Heart left ventricle (tissue), 16 donors: ENCODE data around the gene SQOR. TPM values are rescaled to one million over a fixed set of nuclear protein-coding genes. Genes with fewer than 3 reads are reported as not detected.

Experiments used
- ATAC-seq, 4 donors: fragments of 200-7000 bp; cut with Tn5 transposase; one replicate each; pipeline ENCODE4 v1.9.1; 2020 to 2022; ENCODE audit warnings: moderate library complexity in 4 of 4, mild to moderate bottlenecking in 3 of 4, moderate number of reproducible peaks in 1 of 4
- DNase-seq, 5 donors: peaks; one replicate each; pipeline ENCODE4 v3.0.0-alpha.2; 2020
- H3K27ac ChIP-seq, 12 donors: fragments of 200-600 bp; sonication (generic) in 4 of 12; one replicate each; pipeline versions ENCODE4 v1.5.0 to v1.8.0; 2016 to 2022; ENCODE audit warnings: mild to moderate bottlenecking in 2 of 12
- H3K27me3 ChIP-seq, 9 donors: fragments of 200-600 bp; sonication (generic) in 2 of 9; one replicate each; pipeline versions ENCODE4 v1.5.1 to v1.8.0; 2016 to 2022; ENCODE audit warnings: mild to moderate bottlenecking in 3 of 9
- H3K36me3 ChIP-seq, 9 donors: fragments of 200-600 bp; sonication (generic) in 2 of 9; one replicate each; pipeline versions ENCODE4 v1.5.0 to v1.8.0; 2018 to 2022; ENCODE audit warnings: mild to moderate bottlenecking in 2 of 9
- H3K4me1 ChIP-seq, 12 donors: fragments of 200-600 bp; sonication (generic) in 4 of 12; one replicate each; pipeline versions ENCODE4 v1.5.0 to v1.8.0; 2016 to 2022; ENCODE audit warnings: mild to moderate bottlenecking in 3 of 12
- H3K4me3 ChIP-seq, 12 donors: fragments of 200-600 bp; sonication (generic) in 4 of 12; one replicate each; pipeline versions ENCODE4 v1.5.0 to v1.8.0; 2017 to 2022; ENCODE audit warnings: mild to moderate bottlenecking in 9 of 12, moderate library complexity in 4 of 12
- H3K9me3 ChIP-seq, 12 donors: fragments of 200-600 bp; sonication (generic) in 4 of 12; one replicate each; pipeline versions ENCODE4 v1.5.0 to v1.8.0; 2016 to 2022; ENCODE audit warnings: mild to moderate bottlenecking in 1 of 12
- POLR2A ChIP-seq, 2 donors: fragments of 450-650 bp; IDR thresholded peaks; one replicate each; pipeline ENCODE4 v1.6.1; 2017; ENCODE audit warnings: antibody characterized with exemption in 2 of 2, mild to moderate bottlenecking in 2 of 2, moderate library complexity in 2 of 2
- WGBS, 4 donors: extraction: QIAGEN DNeasy Blood & Tissue Kit in 2 of 4; methylation state at CpG; one replicate each; pipeline versions ENCODE4 v1.1.5 to v1.1.7; 2013 to 2018; 5-methylcytosine and 5-hydroxymethylcytosine counted together
- intact Hi-C, 10 donors: fragments of 100-400 bp; cut with DNase I; formaldehyde crosslinking; loops; one replicate each; pipeline versions ENCODE4 v1.11.1 to v1.14.2; 2022
- polyA plus RNA-seq, 2 donors: library from polyadenylated mRNA; stranded (reverse); fragments of 200-250 nt; gene quantifications; one replicate each; pipeline ENCODE4 v1.2.3, GENCODE V29; 2013
- total RNA-seq, 9 donors: library from RNA; depleted of rRNA in 2 of 9; stranded (reverse); fragments of >200 nt in 2 of 9; fragmentation: NEBNext Ultra II Directional in 3 of 9; extraction: Animal tissue kit (Norgen Biotek cat#: 25700) in 3 of 9; gene quantifications; one replicate each; pipeline versions ENCODE4 v1.1.0 to v1.2.4, GENCODE V29; 2016 to 2023
- TF ChIP-seq, protein P1 (sequence below), 12 donors: fragments of 200-600 bp; sonication (generic) in 4 of 12; IDR thresholded peaks; one replicate each; pipeline versions ENCODE4 v1.5.0 to v1.8.0; 2018 to 2022; ENCODE audit warnings: antibody characterized with exemption in 12 of 12, mild to moderate bottlenecking in 5 of 12
- donor health status: ischemic (EF 13 %, LVEDD 7.1; RV severe dilation, severe dysfunction).
- donor health status: healthy with polysubstance abuse.
- donor health status: DM: no; HTN: yes; CAD: no.
- donor health status: DM: no; HTN: no; CAD: no.
- donor health status: ischemic (EF 25% LVEDD 6.9; RV normal size, moderate dysfunction).
- donor health status: ischemic (EF 25% LVEDD 5.7; RV mildly dilated, moderate dysfunction).
- donor health status: healthy.
- donor health status: DM: yes; HTN: yes; CAD: no.
- donor health status: ischemic (EF 35%, LVEDD 5.7; RV mildly dilated, moderate dysfunction).
- donor health status: nonischemic (EF 11% LVEDD 7.7; RV severe dilation, severe dysfunction).
- donor health status: DM: yes; HTN: yes; CAD: no.
- donor health status: PGD.
- donor health status: ischemic (EF 29% LVEDD 5.4; RV normal size, mild dysfunction).
- donor health status: nonischemic (EF 23%, LVEDD 6.1; RV moderate dilation, normal function).

The SQOR gene
- total and polyA plus RNA-seq, 11 donors: 9.5 to 60.9 (median 17.5) TPM

DNA sequence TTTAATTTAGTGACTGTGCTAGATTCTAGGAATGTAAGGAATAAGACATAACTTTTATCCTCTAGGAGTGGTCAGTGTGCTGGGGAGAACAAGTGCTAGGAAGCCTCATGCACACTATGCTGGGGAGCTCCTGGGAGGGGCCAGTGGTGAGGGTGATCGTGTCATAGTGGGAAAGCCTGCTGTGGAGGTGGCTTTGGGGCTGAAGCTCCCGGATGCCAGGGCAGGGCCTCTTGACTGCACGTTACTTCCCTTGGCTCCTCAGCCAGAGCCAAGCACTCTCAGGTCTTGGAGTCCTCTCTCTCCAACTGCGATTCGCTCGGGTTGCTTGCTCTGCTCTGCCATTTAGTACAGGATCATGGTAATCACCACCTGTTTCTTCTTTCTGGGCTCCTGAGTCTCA is 33.6 kb downstream of the SQOR start:
- WGBS, 4 donors: 86 to 93% (median 91%) methylated on average over 6 of the region's 6 CpGs

DNA sequence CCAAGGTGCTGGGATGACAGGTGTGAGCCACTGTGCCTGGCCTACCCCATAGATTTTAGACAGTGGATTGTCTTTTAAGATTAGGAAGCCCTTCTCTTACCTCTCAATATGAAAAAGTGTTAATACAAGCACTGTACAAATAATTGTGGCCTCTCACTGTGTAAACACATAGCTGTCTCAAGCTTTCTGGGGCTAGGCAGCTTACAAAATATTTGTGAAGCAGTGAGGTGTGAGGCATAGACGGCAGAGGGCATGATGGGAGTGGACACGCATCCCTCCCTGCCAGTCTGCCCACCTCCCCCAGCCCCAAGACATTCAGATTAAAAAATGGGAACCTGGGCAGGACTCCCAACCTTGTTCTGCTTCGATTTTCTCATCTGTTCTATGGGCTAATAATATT is 34.6 kb downstream of the SQOR start:
- Histone ChIP-seq H3K4me1 (peaks cover 0 to 4% (median 0%) of the 10 kb centered on the region in 12 donors), H3K27me3 (no peaks in the 10 kb centered on the region), H3K4me3 (no peak overlapping the region), H3K9me3 (no peaks in the 10 kb centered on the region), H3K27ac (no peak overlapping the region), H3K36me3 (peaks cover 0 to 87% (median 54%) of the 10 kb centered on the region in 9 donors)
- DNase-seq: no peak
- 77 to 85% (median 80%) methylated on average over 3 of the region's 3 CpGs for WGBS, 4 donors
- intact Hi-C loops: no loop called here
- TF ChIP-seq, protein P1, sequence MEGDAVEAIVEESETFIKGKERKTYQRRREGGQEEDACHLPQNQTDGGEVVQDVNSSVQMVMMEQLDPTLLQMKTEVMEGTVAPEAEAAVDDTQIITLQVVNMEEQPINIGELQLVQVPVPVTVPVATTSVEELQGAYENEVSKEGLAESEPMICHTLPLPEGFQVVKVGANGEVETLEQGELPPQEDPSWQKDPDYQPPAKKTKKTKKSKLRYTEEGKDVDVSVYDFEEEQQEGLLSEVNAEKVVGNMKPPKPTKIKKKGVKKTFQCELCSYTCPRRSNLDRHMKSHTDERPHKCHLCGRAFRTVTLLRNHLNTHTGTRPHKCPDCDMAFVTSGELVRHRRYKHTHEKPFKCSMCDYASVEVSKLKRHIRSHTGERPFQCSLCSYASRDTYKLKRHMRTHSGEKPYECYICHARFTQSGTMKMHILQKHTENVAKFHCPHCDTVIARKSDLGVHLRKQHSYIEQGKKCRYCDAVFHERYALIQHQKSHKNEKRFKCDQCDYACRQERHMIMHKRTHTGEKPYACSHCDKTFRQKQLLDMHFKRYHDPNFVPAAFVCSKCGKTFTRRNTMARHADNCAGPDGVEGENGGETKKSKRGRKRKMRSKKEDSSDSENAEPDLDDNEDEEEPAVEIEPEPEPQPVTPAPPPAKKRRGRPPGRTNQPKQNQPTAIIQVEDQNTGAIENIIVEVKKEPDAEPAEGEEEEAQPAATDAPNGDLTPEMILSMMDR (IDR thresholded peaks at IDR 0.05): no peak
- no peak for TF ChIP-seq POLR2A (IDR thresholded peaks at IDR 0.05)
- ATAC-seq: no peak

More for the DNA sequence above, 33.6 kb downstream of the SQOR start:
- H3K36me3 ChIP-seq: peaks cover 0 to 87% (median 54%) of the 10 kb centered on the region in 9 donors
- H3K27ac ChIP-seq: no peak overlapping the region
- intact Hi-C loops: no loop called here
- no peak for TF ChIP-seq POLR2A (IDR thresholded peaks at IDR 0.05)
- TF ChIP-seq, protein P1 (IDR thresholded peaks at IDR 0.05): no peak
- ATAC-seq (no peak), DNase-seq (no peak)
- H3K9me3 ChIP-seq: no peaks in the 10 kb centered on the region
- H3K4me3 ChIP-seq: no peak overlapping the region
- peaks cover 0 to 4% (median 0%) of the 10 kb centered on the region in 12 donors for H3K4me1 ChIP-seq
- H3K27me3 ChIP-seq: no peaks in the 10 kb centered on the region

DNA sequence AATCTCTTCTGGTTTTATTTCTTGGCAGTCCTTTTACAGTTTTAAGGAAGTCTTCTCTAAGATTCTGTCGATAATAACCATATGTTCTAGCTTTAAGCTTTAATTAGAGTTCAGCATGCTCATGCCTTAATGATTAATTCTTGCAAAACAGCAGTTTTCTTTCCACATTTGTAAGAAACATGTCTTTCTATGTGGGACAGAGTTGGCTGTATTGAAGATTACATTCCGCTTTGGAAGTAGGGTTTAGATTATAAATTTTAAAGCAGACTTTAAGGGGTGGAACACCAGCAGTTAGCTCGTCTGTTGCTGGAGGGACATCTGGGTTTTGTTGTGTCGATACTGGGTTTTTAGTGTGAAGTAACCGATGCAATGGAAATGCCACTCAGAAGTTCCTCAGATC is 35.3 kb downstream of the SQOR start:
- H3K4me3 ChIP-seq: no peak overlapping the region
- TF ChIP-seq POLR2A (IDR thresholded peaks at IDR 0.05): no peak
- TF ChIP-seq, protein P1 (IDR thresholded peaks at IDR 0.05): no peak
- intact Hi-C loops: no loop called here
- DNase-seq (no peak), ATAC-seq (no peak)
- peaks cover 0 to 87% (median 61%) of the 10 kb centered on the region in 9 donors for H3K36me3 ChIP-seq
- peaks cover 0 to 4% (median 0%) of the 10 kb centered on the region in 12 donors for H3K4me1 ChIP-seq
- WGBS, 4 donors: 66 to 73% (median 71%) methylated on average over 5 of the region's 5 CpGs
- H3K27me3 ChIP-seq: no peaks in the 10 kb centered on the region
- H3K9me3 ChIP-seq: no peaks in the 10 kb centered on the region
- no peak overlapping the region for H3K27ac ChIP-seq

DNA sequence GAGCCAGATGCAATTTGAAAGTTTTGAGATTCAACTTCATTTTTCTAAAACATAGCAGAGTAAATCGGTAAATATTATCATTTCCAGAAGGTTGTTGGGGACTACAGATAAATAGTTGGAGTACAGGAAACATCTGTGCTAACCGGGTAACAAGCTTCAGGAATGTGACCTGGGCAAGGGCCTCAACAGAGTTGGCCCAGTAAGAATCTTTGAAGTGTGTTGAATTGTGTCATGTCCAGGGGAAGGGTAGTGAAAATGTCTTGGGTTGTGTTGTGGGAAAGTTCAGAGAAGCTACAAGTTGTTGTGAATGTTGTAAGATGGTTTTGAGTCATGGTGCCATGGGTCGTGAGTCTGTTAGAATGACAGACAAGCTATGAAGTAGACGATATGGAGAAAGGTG is 35.7 kb downstream of the SQOR start:
- DNase-seq (no peak), ATAC-seq (no peak)
- TF ChIP-seq, protein P1 (IDR thresholded peaks at IDR 0.05): no peak
- TF ChIP-seq POLR2A (IDR thresholded peaks at IDR 0.05): no peak
- Histone ChIP-seq H3K4me1 (peaks cover 0 to 4% (median 0%) of the 10 kb centered on the region in 12 donors), H3K27me3 (no peaks in the 10 kb centered on the region), H3K36me3 (peaks cover 0 to 89% (median 62%) of the 10 kb centered on the region in 9 donors), H3K9me3 (no peaks in the 10 kb centered on the region), H3K27ac (no peak overlapping the region), H3K4me3 (no peak overlapping the region)
- 72 to 77% (median 73%) methylated on average over 4 of the region's 4 CpGs for WGBS, 4 donors
- intact Hi-C loops: no loop called here
